Upper lobe of left lung (tissue), 4 donors: ENCODE measurements around the gene TBCD.

Experiments used
- EP300 ChIP-seq, 4 donors: sonication (generic); formaldehyde crosslinking; IDR thresholded peaks; one replicate each; pipeline ENCODE4 v1.5.1; 2017; ENCODE audit warnings: antibody characterized with exemption in 4 of 4, control low read depth in 2 of 4
- POLR2A ChIP-seq, 4 donors: fragments of 450-650 bp; IDR thresholded peaks; one replicate each; pipeline ENCODE4 v1.5.1; 2016 to 2017; ENCODE audit warnings: antibody characterized with exemption in 4 of 4, mild to moderate bottlenecking in 2 of 4
- TF ChIP-seq, protein P1 (sequence below), 6 experiments: fragments of 450-650 bp in 4 of 6; fragments of 200-600 bp in 2 of 6; sonication (generic) in 2 of 6; IDR thresholded peaks; one replicate each; pipeline ENCODE4 v1.5.1; 2016 to 2019; ENCODE audit warnings: antibody characterized with exemption in 6 of 6

DNA sequence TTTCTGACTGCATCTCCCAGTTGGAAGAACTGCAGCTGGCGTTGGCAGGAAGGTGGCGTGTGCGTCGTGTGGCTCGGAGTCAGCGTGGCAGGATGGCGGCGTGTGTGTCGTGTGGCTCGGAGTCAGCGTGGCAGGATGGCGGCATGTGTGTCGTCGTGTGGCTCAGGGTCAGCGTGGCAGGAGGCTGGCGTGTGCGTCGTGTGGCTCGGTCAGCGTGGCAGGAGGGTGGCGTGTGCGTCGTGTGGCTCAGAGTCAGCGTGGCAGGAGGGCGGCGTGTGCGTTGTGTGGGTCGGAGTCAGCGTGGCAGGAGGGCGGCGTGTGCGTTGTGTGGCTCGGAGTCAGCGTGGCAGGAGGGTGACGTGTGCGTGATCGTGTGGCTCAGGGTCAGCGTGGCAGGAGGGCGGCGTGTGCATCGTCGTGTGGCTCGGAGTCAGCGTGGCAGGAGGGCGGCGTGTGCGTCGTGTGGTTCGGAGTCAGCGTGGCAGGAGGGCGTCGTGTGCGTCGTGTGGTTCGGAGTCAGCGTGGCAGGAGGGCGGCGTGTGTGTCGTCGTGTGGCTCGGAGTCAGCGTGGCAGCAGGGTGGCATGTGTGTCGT is 49.6 kb downstream of the TBCD start:
- TF ChIP-seq, protein P1, sequence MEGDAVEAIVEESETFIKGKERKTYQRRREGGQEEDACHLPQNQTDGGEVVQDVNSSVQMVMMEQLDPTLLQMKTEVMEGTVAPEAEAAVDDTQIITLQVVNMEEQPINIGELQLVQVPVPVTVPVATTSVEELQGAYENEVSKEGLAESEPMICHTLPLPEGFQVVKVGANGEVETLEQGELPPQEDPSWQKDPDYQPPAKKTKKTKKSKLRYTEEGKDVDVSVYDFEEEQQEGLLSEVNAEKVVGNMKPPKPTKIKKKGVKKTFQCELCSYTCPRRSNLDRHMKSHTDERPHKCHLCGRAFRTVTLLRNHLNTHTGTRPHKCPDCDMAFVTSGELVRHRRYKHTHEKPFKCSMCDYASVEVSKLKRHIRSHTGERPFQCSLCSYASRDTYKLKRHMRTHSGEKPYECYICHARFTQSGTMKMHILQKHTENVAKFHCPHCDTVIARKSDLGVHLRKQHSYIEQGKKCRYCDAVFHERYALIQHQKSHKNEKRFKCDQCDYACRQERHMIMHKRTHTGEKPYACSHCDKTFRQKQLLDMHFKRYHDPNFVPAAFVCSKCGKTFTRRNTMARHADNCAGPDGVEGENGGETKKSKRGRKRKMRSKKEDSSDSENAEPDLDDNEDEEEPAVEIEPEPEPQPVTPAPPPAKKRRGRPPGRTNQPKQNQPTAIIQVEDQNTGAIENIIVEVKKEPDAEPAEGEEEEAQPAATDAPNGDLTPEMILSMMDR (IDR thresholded peaks at IDR 0.05): no peak
- no peak for TF ChIP-seq EP300 (IDR thresholded peaks at IDR 0.05)
- no peak for TF ChIP-seq POLR2A (IDR thresholded peaks at IDR 0.05)
